Measurements from ENCODE around the gene SARDH.

SARDH gene

GRCh38 chr9:133664173-133665050 lies 73.7 kb downstream of the SARDH start:
- DNase-seq, result peak; percentile 88

- DNase-seq, result no peak
Measured at GRCh38 chr9:133661846-133662540, 76.2 kb downstream of the SARDH start.

DNA sequence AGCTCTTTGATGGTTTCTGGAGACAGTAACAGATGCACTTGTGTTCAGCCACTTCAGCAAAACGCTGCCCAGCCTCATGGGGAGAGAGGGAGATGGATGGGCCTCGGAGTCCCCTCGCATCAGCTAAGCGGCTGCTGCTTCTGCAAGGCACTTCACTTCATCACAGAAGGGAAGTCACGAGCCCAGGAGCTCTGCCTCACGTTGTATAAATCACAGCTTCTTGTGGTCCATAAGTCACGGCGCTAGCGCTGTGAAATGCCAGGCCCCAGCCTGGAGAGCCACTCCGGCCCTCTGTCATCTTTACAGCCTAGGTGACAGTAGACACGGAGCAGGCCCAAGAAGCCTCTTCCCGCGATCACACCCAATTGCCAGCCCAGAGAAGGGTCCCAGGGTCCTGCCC lies 78.6 kb downstream of the SARDH start:
- DNase-seq, result no peak

DNA sequence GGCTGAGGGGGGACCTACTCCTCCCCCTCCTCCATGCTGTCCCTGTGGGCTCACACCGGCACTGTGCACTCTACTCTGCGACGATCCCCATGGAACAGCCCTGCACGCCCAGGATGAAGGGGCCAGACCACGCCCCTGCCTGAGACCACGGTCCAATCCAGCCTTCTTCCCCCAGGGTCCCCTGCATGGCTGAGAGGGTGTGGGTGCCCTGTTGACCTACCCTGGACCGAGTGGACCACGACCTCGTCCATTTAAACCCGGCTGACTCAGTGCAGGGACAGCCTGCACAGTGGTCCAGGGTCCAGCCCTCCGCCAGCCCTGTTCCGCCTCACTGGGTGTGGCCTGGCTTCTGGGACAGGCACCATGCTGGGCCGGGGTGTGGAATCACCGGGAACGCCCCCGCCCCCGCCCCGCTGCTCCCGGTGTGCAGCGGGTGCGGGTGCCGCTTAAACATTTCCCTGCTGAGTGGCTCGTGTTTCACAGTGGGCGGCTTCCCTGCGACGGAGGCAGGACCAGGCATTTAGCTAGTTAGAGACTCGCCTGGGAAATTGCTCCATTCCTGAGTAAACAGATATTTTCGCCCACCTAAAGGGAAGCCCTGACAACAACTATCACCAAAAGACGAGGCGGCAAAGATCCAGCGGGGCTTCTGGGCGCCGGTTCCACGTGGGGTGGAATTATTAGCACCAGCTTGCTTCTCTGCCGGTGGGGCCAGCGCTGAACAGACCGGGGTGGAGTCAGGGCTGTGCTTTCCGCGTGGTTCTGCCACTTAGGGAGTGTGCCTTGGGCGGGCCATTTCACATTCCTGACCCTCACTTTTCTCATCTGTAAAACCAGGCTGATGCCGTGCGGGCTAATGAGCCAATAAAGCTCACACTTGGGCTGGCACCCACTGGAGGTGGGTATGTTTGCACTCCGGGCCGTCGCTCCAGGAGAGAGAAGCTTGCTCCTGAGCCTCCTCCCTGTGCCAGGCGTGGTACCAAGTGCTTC lies 79.4 kb downstream of the SARDH start:
- peak; percentile 29 for DNase-seq

- DNase-seq, result peak; percentile 59
Measured at GRCh38 chr9:133657120-133657661, 81.0 kb downstream of the SARDH start.

DNA sequence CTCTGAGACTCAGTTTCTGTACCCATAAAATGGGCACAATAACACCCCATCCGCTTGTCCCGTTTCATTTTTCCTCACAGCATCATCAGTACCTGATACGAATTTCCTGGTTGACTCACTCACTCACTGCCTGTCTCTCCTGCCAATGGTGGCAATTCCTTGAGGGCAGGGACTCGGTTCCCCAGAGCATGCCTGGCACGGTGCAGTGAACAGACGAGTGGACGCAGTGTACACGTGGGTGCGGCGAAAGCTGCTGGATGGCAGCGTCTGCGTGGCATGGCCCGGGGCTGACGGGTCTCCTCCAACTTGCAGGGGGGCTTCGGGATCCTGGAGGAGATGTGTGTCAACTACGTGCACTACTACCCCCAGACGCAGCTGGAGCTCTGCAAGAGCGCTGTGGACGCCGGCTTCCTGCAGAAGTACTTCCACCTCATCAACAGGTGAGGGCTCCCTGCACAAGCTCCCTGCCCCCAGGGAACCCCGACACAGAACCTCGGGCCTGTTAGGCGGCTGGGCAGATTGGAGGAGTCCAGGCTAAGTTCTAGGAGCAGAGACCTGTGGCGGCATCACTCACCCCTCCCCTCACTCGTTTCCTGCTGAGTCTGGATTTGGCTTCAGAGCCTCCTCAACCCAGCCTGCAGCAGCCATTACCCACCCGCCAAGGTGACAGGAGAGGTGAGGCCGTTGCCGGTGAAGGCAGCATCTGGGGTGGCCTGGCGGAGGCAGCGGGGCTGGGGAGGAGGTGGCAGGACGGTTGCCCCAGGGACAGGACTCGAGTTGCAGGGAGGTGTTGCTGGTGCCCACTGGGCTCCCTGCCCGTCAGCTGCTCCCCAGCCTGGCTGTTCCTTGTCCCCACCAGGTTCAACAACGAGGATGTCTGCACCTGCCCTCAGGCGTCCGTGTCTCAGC lies 81.7 kb downstream of the SARDH start:
- no peak for DNase-seq

DNA sequence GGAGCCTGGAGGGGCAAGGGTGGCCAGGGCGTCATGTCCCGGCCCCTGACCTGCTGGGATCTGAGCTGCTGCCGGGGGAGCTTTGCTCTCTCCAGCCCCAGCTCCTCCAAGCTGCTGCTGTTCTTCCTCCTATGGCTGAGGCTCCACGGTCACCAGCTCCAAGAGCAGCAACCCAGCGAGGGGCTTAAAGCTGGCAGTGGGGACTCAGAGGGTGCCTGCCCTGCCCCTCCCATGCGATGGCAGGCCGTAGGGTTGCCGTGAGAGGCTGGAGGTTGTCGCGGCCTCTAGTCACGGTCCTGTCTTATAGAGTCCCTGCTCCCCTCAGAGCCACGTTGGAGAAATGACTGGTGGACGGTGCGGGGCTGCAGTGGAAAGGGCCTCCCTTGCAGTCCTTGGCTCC lies 82.5 kb downstream of the SARDH start:
- DNase-seq, result no peak

DNA sequence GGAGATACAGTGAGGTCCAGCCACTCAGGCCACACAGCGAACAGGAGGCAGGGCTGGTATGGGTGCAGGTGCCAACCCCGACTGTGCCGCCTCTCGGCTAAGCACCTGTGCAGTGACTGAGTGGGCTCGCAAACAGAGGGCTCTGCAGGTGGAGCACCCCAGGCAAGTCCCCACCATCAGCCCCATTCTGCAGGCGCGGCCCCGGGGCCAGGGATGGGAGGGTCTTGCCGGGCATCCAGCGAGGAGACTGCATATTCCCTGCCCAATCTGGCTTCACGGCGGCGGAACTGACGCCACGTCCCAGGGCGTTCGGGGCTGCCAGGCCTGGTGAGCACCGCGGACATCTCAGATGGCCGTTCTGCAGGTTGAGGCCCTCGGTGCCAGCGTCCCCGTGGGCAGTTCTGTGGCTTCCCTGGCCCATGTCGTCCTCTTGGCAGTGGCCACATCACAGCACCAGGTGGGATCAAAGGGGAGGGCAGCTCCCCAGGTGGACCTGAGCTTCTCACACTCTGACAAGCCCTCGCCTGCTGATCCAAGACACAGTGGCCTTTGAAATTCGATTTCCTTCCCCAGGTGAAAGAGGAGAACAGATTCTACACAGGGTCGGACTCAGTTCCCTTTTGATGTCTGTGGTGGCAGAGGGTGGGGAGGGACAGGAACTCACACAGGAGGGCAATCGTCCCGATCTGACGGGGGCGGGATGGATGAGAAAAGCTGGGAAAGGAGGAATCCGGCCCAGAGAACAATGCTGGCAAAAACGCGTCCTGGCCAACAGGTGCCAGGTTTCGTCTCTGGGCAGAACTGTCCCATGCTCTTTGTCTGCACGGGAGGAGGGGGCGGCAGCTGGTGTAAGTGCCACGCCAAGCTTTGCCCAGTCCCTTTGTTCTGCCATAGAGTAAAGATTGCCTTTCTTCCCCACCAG lies 83.2 kb downstream of the SARDH start:
- no peak for DNase-seq

- DNase-seq, result no peak
Measured at GRCh38 chr9:133653638-133654037, 84.5 kb downstream of the SARDH start.

DNA sequence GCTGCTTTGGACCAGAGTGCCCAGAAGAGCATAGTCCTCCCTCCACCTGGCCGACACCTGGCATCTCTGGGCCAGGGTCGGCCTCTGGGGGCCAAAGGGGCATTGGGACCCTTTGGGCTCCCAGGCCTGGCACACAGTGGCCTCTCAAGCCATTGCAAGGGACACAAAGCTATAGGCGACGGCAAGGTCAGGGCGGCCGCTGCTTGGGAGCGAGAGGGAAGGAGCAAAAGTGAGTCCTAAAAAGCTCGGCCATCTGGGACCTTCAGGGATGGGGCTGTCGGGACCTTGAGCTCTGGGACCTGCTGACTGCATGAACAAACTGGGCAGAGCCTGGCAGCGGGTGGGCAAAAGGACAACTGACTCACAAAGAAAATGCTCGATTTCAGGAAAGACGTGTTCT lies 88.1 kb downstream of the SARDH start:
- DNase-seq, result no peak

- no peak for DNase-seq
Measured at GRCh38 chr9:133649194-133649593, 89.0 kb downstream of the SARDH start.

DNA sequence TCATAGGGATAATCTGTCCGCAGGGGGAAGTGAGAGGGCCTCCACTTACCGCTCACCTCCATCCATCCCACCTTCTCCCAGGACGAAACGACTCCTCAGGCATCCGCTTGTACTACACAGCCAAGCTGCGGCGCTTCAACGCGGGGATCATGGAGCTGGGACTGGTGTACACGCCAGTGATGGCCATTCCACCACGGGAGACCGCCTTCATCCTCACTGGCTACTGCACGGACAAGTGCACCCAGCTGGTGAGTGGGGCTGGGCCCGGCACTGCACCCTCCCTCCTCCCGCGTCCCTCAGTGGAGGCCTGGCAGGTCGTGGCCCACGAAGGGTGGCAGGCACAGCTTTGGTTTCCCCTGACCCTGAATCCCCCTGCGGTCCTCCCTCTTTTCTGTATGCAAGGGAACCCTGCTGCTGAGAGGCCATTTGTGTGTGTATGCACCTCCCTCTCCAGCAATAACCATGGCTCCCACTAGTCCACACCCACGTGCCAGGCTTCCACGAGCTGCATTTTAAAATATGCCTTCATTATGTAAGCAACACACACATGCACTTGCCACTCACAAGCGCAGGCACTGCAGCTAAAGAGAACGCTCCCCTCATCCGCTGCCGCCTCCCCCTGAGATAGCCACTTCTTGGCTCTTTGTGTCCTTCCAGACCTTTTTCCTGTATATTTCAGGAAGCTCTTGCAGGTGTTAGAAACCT lies 90.2 kb downstream of the SARDH start:
- DNase-seq, result no peak

DNA sequence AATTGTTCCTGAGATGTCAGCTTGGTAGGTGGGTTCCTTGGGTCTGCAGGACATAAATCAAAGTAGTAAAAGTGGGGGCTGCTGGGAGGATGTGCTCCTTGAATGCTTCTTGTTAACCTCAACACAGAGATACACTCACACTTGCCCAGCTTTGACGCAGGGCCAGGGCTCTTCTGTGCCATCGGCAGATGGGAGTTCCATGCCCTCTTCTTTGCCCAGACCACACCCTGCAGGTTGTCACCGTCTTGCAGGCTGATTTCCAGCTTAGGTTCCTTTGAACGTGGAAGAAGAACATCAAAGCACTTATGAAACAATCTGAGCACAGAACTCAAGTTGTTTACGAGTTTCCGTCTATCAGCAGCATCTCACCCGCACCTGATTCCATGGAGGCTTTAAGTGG lies 91.0 kb downstream of the SARDH start:
- DNase-seq, result no peak

DNA sequence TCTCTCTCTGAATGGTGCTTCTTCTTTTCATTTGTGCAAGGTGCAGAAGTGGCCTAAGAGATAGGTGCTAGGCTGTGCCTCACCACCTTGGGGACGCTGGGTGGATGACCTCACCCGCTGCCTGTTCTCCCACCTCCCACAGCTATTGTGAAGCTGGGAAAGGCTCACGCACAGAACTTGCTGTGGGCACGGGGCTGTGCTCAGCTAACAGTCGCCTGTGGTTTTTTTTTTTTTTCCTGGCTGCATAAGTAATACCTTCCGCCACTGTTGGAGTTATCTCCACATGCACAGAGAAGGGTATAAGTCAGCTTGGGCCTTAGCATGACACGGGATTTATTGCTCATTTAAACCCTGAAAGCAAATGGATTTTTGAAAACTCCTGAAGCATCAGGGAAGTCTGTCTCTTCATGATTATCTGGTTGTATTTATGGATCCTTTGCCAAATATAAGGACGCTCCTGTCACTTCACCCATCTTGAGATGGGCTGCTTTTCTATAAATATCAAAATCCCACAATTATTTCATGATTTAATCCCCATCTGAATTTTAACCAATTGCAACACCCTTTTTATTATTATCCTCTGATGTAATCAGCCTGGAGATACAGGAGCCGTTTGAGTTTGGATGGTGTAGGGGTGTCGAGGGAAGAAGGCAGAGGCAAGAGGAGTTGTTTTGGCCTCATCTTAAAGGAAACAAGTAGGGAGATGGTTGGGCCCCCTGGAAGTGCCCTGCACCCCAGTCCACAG lies 93.0 kb downstream of the SARDH start:
- DNase-seq, result no peak

- DNase-seq, result no peak
Measured at GRCh38 chr9:133643978-133644760, 94.0 kb downstream of the SARDH start.

DNA sequence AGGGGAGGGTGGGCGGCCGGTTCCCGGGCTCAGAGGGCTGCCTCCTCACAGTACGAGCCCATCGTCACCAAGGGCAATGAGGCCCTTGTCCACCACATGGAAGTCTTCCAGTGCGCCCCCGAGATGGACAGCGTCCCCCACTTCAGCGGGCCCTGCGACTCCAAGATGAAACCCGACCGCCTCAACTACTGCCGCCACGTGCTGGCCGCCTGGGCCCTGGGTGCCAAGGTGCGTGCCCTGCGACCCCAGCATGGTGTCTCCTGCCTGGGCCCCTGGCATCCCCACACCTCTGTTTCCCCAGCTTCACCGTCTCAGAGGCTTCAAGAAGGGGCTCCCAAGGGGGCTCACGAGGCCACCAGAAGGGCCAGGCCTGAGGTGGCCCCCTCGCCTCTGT lies 94.8 kb downstream of the SARDH start:
- no peak for DNase-seq

GRCh38 chr9:133642708-133643361 lies 95.3 kb downstream of the SARDH start:
- DNase-seq, result no peak
